Measurements from ENCODE around the gene FAM180A. TPM values are rescaled to one million over a fixed set of nuclear protein-coding genes. Genes with fewer than 3 reads are reported as not detected.

Gene FAM180A
- not detected in 2 replicates for total RNA-seq (2014; rRNA removed; shearing (Covaris generic))
- polyA plus RNA-seq (2016; fragmentation: Nextera tagmentation; extraction: Ambion mirVana), result not detected in 2 replicates
- long read RNA-seq, result 0 reads

DNA sequence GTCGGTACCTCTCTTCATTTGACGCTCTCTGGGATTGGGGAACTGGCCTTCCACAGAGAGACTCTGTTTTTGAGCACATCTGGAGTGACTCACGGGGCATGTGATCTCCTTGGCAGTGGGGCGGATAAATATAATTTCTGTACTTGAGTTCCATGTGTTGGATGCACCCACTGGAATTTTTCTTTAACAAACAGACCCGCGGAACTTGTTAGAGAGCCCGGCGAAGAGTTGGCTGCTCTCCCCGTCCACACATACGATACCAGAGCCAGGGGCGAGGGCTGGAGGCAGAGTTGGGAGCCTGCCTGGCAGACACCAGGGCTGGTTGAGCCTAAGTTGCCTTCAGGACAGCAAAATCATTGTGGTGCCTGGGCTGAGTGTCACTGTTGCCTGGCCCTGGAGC lies at the start of gene FAM180A:
Gene FAM180A (minus strand): TSS at position 44 of the 400 bp plus-strand sequence. CDS start 233 bp downstream, outside the sequence.
- ATAC-seq, result no peak
- TF ChIP-seq REST (IDR thresholded peaks at IDR 0.05; ENCODE audit: unreplicated experiment), result no peak
- no peak for TF ChIP-seq CTCF (conservative IDR thresholded peaks at IDR 0.05; ENCODE audit: low read depth in 2 of 2)
- TF ChIP-seq CREB1 (CRISPR knock-in tag; IDR thresholded peaks at IDR 0.05; ENCODE audit: low read depth), result no peak
- no peak for TF ChIP-seq ETS1 (IDR thresholded peaks at IDR 0.05)
- no peak for TF ChIP-seq ZNF331 (CRISPR knock-in tag; IDR thresholded peaks at IDR 0.05; ENCODE audit: low read depth)
- TF ChIP-seq, protein P1, sequence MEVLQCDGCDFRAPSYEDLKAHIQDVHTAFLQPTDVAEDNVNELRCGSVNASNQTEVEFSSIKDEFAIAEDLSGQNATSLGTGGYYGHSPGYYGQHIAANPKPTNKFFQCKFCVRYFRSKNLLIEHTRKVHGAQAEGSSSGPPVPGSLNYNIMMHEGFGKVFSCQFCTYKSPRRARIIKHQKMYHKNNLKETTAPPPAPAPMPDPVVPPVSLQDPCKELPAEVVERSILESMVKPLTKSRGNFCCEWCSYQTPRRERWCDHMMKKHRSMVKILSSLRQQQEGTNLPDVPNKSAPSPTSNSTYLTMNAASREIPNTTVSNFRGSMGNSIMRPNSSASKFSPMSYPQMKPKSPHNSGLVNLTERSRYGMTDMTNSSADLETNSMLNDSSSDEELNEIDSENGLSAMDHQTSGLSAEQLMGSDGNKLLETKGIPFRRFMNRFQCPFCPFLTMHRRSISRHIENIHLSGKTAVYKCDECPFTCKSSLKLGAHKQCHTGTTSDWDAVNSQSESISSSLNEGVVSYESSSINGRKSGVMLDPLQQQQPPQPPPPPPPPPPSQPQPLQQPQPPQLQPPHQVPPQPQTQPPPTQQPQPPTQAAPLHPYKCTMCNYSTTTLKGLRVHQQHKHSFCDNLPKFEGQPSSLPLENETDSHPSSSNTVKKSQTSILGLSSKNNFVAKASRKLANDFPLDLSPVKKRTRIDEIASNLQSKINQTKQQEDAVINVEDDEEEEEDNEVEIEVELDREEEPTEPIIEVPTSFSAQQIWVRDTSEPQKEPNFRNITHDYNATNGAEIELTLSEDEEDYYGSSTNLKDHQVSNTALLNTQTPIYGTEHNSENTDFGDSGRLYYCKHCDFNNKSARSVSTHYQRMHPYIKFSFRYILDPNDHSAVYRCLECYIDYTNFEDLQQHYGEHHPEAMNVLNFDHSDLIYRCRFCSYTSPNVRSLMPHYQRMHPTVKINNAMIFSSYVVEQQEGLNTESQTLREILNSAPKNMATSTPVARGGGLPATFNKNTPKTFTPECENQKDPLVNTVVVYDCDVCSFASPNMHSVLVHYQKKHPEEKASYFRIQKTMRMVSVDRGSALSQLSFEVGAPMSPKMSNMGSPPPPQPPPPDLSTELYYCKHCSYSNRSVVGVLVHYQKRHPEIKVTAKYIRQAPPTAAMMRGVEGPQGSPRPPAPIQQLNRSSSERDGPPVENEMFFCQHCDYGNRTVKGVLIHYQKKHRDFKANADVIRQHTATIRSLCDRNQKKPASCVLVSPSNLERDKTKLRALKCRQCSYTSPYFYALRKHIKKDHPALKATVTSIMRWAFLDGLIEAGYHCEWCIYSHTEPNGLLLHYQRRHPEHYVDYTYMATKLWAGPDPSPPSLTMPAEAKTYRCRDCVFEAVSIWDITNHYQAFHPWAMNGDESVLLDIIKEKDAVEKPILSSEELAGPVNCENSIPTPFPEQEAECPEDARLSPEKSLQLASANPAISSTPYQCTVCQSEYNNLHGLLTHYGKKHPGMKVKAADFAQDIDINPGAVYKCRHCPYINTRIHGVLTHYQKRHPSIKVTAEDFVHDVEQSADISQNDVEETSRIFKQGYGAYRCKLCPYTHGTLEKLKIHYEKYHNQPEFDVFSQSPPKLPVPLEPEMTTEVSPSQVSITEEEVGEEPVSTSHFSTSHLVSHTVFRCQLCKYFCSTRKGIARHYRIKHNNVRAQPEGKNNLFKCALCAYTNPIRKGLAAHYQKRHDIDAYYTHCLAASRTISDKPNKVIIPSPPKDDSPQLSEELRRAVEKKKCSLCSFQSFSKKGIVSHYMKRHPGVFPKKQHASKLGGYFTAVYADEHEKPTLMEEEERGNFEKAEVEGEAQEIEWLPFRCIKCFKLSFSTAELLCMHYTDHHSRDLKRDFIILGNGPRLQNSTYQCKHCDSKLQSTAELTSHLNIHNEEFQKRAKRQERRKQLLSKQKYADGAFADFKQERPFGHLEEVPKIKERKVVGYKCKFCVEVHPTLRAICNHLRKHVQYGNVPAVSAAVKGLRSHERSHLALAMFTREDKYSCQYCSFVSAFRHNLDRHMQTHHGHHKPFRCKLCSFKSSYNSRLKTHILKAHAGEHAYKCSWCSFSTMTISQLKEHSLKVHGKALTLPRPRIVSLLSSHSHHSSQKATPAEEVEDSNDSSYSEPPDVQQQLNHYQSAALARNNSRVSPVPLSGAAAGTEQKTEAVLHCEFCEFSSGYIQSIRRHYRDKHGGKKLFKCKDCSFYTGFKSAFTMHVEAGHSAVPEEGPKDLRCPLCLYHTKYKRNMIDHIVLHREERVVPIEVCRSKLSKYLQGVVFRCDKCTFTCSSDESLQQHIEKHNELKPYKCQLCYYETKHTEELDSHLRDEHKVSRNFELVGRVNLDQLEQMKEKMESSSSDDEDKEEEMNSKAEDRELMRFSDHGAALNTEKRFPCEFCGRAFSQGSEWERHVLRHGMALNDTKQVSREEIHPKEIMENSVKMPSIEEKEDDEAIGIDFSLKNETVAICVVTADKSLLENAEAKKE (CRISPR knock-in tag; IDR thresholded peaks at IDR 0.05), result no peak
- no peak for TF ChIP-seq ZNF114 (CRISPR knock-in tag; IDR thresholded peaks at IDR 0.05)
- no peak for TF ChIP-seq JUNB (IDR thresholded peaks at IDR 0.05; ENCODE audit: unreplicated experiment)
- TF ChIP-seq NANOG (IDR thresholded peaks at IDR 0.05; ENCODE audit: borderline replicate concordance), result no peak
- TF ChIP-seq EZH2 (IDR thresholded peaks at IDR 0.05; ENCODE audit: low read depth, unreplicated experiment), result no peak
- no peak for TF ChIP-seq EZH2phosphoT487 (IDR thresholded peaks at IDR 0.05; ENCODE audit: unreplicated experiment)
- Histone ChIP-seq H3K27me3 (ENCODE audit: insufficient read depth) (no peaks in the 10 kb centered on the region), H3K4me1 (ENCODE audit: insufficient read depth) (peaks cover 6% of the 10 kb centered on the region; the same call in 1 of the 2 replicates), H2AFZ (no peak within 1 kb of the TSS; the same call in 1 of the 2 replicates), H3K4me2 (no peak within 1 kb of the TSS), H3K4me3 (no peak within 1 kb of the TSS), H3F3A (replicated peaks; ENCODE audit: low read depth) (no peaks in the 10 kb centered on the region), H4K20me1 (replicated peaks; ENCODE audit: insufficient read depth) (no peaks in the 10 kb centered on the region), H3K9me2 (ENCODE audit: insufficient read depth) (no peaks in the 10 kb centered on the region), H3K36me3 (ENCODE audit: insufficient read depth) (no peaks in the 10 kb centered on the region), H3K79me2 (replicated peaks; ENCODE audit: insufficient read depth) (no peaks in the 10 kb centered on the region), H3K27ac (ENCODE audit: low read depth) (no peak within 1 kb of the TSS)
- H3K4me1 Mint-ChIP-seq, result peaks cover 17% of the 10 kb centered on the region
- no peak within 1 kb of the TSS for H3K27ac Mint-ChIP-seq
- H3K36me3 Mint-ChIP-seq (ENCODE audit: low read depth), result peaks cover 11% of the 10 kb centered on the region
- DNase-seq (ENCODE audit: low spot score), result no peak
- peaks cover 6% of the 10 kb centered on the region for H3K27me3 Mint-ChIP-seq (ENCODE audit: insufficient read depth, low read depth, poor library complexity)
- H3K4me3 Mint-ChIP-seq, result no peak within 1 kb of the TSS
- H3K9me3 Mint-ChIP-seq, result peaks cover 6% of the 10 kb centered on the region
